Hepatocyte (in vitro differentiated cells): ENCODE results near the gene ATP1A2.

Experiments
- EZH2phosphoT487 ChIP-seq: fragments of 200-600 bp; sonication (generic); IDR thresholded peaks from one replicate; pipeline ENCODE4 v1.6.1; 2018; ENCODE audit warnings: antibody characterized with exemption, mild to moderate bottlenecking, low read depth, moderate library complexity; ENCODE audit not compliant: unreplicated experiment, severe bottlenecking
- TF ChIP-seq, protein P1 (sequence below): fragments of 200-600 bp; sonication (generic); IDR thresholded peaks from 2 replicates; pipeline ENCODE4 v1.5.1; 2016; ENCODE audit warnings: antibody characterized with exemption, mild to moderate bottlenecking; ENCODE audit not compliant: poor library complexity

DNA sequence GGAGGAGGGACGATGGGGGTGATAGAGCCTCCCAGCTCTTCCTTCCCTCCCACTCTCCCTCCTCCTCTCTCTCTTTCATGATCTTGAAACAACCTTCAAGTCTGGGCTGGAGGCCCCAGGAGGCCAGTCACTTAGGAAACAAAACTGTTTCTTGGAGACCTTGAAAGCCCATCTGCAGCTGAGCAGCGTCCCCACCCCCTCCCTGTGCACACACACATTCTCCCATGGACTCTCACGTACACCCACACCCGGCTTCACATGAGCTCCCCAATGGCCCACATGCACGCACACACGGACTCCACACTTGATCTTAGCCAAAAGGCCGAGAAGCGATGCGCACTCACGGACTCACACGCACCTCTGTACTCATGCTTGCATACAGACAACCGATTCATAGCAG, 3.2 kb upstream of the ATP1A2 start:
- TF ChIP-seq, protein P1, sequence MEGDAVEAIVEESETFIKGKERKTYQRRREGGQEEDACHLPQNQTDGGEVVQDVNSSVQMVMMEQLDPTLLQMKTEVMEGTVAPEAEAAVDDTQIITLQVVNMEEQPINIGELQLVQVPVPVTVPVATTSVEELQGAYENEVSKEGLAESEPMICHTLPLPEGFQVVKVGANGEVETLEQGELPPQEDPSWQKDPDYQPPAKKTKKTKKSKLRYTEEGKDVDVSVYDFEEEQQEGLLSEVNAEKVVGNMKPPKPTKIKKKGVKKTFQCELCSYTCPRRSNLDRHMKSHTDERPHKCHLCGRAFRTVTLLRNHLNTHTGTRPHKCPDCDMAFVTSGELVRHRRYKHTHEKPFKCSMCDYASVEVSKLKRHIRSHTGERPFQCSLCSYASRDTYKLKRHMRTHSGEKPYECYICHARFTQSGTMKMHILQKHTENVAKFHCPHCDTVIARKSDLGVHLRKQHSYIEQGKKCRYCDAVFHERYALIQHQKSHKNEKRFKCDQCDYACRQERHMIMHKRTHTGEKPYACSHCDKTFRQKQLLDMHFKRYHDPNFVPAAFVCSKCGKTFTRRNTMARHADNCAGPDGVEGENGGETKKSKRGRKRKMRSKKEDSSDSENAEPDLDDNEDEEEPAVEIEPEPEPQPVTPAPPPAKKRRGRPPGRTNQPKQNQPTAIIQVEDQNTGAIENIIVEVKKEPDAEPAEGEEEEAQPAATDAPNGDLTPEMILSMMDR, result no peak
- no peak for TF ChIP-seq EZH2phosphoT487
